ENCODE results near the gene CUEDC2. TPM values are rescaled to one million over a fixed set of nuclear protein-coding genes. Genes with fewer than 3 reads are reported as not detected.
"Not testable (repeated sequence)": the region's sequence is repeated elsewhere in the genome, so short reads cannot be mapped to it uniquely, and the experiment has no call there.

CUEDC2 gene
- total and polyA plus RNA-seq, 8 donors: 47.0 to 81.0 (median 71.7) TPM

GRCh38 chr10:102455893-102456471 lies 23.6 kb upstream of the CUEDC2 start:
- ATAC-seq (peak; percentile 75), DNase-seq (peak in 1 of 4 donors; percentile 76)
- Histone ChIP-seq H3K36me3 (no peaks in the 10 kb centered on the region), H3K4me1 (peaks cover 12 to 70% of the 10 kb centered on the region in 2 donors), H3K27me3 (no peaks in the 10 kb centered on the region), H3K4me3 (no peak overlapping the region), H3K9me3 (no peaks in the 10 kb centered on the region), H3K27ac (peak overlapping the region; percentile 84 to 88)
- TF ChIP-seq CTCF (IDR thresholded peaks at IDR 0.05): no peak
- intact Hi-C loops (cut with DNase I): no loop called here

DNA sequence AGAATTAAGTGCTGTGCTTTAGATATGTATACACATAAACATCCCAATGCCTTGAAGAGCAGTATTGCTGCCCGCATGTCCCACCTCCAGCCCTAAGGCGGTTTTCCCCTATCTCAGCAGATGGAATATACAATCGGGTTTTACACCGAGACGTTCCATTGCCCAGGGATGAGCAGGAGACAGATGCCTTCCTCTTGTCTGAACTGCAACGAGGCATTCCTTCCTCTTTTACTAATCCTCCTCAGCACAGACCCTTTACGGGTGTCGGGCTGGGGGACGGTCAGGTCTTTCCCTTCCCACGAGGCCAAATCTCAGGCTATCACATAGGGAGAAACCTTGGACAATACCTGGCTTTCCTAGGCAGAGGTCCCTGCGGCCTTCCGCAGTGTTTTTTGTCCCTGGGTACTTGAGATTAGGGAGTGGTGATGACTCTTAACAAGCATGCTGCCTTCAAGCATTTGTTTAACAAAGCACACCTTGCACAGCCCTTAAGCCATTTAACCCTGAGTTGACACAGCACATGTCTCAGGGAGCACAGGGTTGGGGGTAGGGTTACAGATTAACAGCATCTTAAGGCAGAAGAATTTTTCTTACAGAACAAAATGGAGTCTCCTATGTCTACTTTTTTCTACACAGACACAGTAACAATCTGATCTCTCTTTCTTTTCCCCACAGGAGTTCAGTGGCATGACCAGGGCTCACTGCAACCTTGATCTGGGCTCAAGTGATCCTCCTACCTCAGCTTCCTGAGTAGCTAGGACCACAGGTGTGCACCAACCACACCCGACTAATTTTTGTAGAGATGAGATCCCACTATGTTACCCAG lies 22.5 kb upstream of the CUEDC2 start:
- H3K27ac ChIP-seq: peak overlapping the region; percentile 84 to 88
- H3K36me3 ChIP-seq; H3K27me3 ChIP-seq; H3K4me3 ChIP-seq; intact Hi-C loops (cut with DNase I); DNase-seq; H3K9me3 ChIP-seq: not testable (repeated sequence)
- peaks cover 12 to 71% of the 10 kb centered on the region in 2 donors for H3K4me1 ChIP-seq
- peak; percentile 9 for ATAC-seq

DNA sequence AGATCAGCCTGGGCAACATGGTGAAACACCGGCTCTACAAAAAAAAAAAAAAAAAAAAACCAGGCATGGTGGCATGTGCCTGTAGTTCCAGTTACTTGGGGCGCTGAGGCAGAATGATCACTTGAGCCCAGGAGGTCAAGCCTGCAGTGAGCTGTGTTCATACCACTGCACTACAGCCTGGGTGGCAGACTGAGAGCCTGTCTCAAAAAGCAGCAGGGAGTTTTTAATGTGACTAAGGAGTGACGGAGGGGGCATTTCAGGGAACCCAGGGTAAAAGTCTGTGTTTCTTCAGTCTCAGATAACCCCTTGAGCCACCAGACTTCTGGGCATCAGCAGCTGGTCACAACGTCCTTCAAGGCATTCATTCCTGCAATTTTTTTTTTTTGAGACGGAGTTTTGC lies 21.1 kb upstream of the CUEDC2 start:
- DNase-seq: no peak
- peaks cover 12 to 81% of the 10 kb centered on the region in 2 donors for H3K4me1 ChIP-seq

DNA sequence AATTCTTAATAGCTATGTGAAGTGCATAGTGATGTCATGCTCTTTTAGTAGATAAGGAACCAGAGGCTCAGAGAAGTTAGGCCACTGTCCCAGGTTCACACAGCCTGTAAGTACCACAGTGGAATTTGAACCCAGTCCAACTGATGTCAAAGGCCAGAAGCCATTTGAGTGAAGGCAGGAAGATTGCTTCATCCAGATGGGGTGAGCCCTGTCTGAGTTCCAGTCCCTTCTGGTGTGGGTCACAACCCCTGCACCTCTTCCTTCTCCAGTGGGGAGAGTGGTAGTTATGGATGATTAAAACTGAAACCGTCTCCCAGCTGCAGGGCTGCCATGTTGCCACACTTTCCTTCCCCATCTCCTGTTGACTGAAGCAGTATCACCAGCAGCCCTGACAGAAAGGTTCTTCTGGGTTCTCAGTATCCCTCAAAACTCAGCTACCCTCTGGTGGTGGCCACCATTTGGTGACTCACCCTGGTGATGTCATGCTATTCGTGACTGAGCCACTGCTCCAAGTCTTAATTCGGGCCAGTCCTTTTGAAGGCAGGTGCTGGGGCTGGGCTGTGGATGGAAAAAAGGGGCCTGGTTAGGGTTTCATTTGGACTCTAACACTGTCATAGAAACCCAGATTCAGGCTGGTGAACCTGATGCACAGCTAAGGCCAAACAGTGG lies 20.4 kb upstream of the CUEDC2 start:
- no peak overlapping the region for H3K4me3 ChIP-seq
- no peaks in the 10 kb centered on the region for H3K27me3 ChIP-seq
- no peaks in the 10 kb centered on the region for H3K36me3 ChIP-seq
- peak; percentile 4 for ATAC-seq
- H3K9me3 ChIP-seq: no peaks in the 10 kb centered on the region
- intact Hi-C loops (cut with DNase I): no loop called here
- H3K27ac ChIP-seq: peak overlapping the region; percentile 75 to 88
- peak in 1 of 4 donors; percentile 72 for DNase-seq
- peaks cover 12 to 81% of the 10 kb centered on the region in 2 donors for H3K4me1 ChIP-seq
- no peak for TF ChIP-seq CTCF (IDR thresholded peaks at IDR 0.05)

More for the DNA sequence above, 21.1 kb upstream of the CUEDC2 start:
- intact Hi-C loops (cut with DNase I): no loop called here
- H3K27ac ChIP-seq: peak overlapping the region; percentile 75 to 88
- no peaks in the 10 kb centered on the region for H3K36me3 ChIP-seq
- H3K27me3 ChIP-seq: no peaks in the 10 kb centered on the region
- H3K9me3 ChIP-seq: no peaks in the 10 kb centered on the region
- no peak overlapping the region for H3K4me3 ChIP-seq
- no peak for TF ChIP-seq CTCF (IDR thresholded peaks at IDR 0.05)
- no peak for ATAC-seq

DNA sequence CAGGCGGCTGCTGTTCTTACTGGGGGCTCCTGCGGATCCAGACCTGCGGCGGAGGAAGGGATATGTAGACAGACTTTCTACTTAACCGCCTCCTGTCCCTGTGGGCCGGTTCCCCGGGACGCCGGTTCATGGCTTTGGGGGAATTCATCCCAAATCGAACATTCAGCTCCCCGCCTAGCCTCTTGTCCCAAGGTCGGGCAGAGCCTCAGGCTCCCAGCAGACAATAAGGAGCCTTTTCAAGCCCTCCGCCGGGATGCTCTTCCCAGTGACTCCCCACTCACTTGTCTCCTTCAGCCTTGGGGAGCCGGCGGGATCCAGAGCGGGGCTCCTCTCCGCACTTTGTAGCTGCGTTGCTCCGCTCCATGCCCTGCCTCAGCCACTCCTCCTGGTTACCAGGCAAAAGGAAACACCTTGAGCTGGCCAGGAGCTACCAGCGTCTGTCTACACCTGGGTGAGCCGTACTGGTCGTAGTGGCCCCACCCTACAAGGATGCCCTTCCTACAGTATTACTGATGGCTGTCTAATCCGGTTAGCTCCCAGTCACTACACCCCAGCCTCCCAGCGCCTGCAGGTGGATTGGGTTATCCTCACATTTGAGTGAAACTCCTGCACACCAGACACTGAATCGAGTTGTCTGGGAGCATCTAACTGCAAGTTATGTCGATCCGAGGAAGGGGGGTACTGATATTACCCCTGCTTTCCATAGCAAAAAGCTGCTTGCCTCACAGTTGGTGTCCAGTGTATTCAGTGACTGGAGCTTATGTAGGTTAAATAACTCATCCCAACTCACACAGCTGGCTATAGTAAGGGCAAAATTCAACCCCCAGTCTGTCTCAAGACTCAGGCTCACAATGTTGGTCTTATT lies 19.0 kb upstream of the CUEDC2 start, which contains the start of gene C10orf95:
Gene C10orf95 (minus strand): TSS at position 439 of the 865 bp plus-strand sequence. CDS start 450 bp downstream, outside the sequence.
- H3K27me3 ChIP-seq: no peaks in the 10 kb centered on the region
- H3K27ac ChIP-seq: peak within 1 kb of the TSS; percentile 83 to 88
- peak within 1 kb of the TSS; percentile 49 to 79 for H3K4me3 ChIP-seq
- intact Hi-C loops (cut with DNase I): no loop called here
- H3K36me3 ChIP-seq: no peaks in the 10 kb centered on the region
- TF ChIP-seq CTCF (IDR thresholded peaks at IDR 0.05): no peak
- H3K9me3 ChIP-seq: no peaks in the 10 kb centered on the region
- peak; percentile 44 for ATAC-seq
- H3K4me1 ChIP-seq: peaks cover 12 to 70% of the 10 kb centered on the region in 2 donors
- DNase-seq: peak in 2 of 4 donors; percentile 59 to 79
